GM18909 (cell line): ENCODE data around the gene PRKCH.
"Not testable (repeated sequence)": the region's sequence is repeated elsewhere in the genome, so short reads cannot be mapped to it uniquely, and the experiment has no call there.

Source experiments
- ATAC-seq: cut with Tn5 transposase; IDR thresholded peaks from one replicate; pipeline ENCODE4 v1.9.1; 2021; ENCODE audit warnings: mild to moderate bottlenecking; ENCODE audit not compliant: unreplicated experiment, poor library complexity

Gene PRKCH

GRCh38 chr14:61304688-61305087 lies 16.7 kb upstream of the PRKCH start:
- no peak for ATAC-seq

- no peak for ATAC-seq
Measured at GRCh38 chr14:61308198-61308597, 13.2 kb upstream of the PRKCH start.

GRCh38 chr14:61308701-61309100 lies 12.7 kb upstream of the PRKCH start:
- ATAC-seq: not testable (repeated sequence)

GRCh38 chr14:61315313-61315712 lies 6.1 kb upstream of the PRKCH start:
- ATAC-seq: no peak

GRCh38 chr14:61319086-61319485 lies 2.3 kb upstream of the PRKCH start:
- no peak for ATAC-seq

GRCh38 chr14:61319706-61320105 lies 1.7 kb upstream of the PRKCH start:
- ATAC-seq: no peak

- not testable (repeated sequence) for ATAC-seq
Measured at GRCh38 chr14:61320170-61320569, 1.2 kb upstream of the PRKCH start.

- ATAC-seq: no peak
Measured at GRCh38 chr14:61320806-61321384, 484 bp upstream of the PRKCH start.

GRCh38 chr14:61322011-61322798 lies 826 bp downstream of the PRKCH start:
- ATAC-seq: no peak

GRCh38 chr14:61322799-61323290 lies 1.5 kb downstream of the PRKCH start:
- no peak for ATAC-seq

GRCh38 chr14:61323970-61324369 lies 2.6 kb downstream of the PRKCH start:
- ATAC-seq: no peak

GRCh38 chr14:61325166-61325565 lies 3.8 kb downstream of the PRKCH start:
- no peak for ATAC-seq

- ATAC-seq: no peak
Measured at GRCh38 chr14:61326146-61326545, 4.8 kb downstream of the PRKCH start.

GRCh38 chr14:61326847-61327246 lies 5.5 kb downstream of the PRKCH start:
- no peak for ATAC-seq

- ATAC-seq: no peak
Measured at GRCh38 chr14:61328626-61329262, 7.4 kb downstream of the PRKCH start.

GRCh38 chr14:61329478-61330051 lies 8.2 kb downstream of the PRKCH start:
- no peak for ATAC-seq

- ATAC-seq: no peak
Measured at GRCh38 chr14:61330511-61330910, 9.1 kb downstream of the PRKCH start.

- no peak for ATAC-seq
Measured at GRCh38 chr14:61331992-61332657, 10.7 kb downstream of the PRKCH start.

GRCh38 chr14:61332658-61333029 lies 11.3 kb downstream of the PRKCH start:
- no peak for ATAC-seq

GRCh38 chr14:61333087-61333486 lies 11.7 kb downstream of the PRKCH start:
- ATAC-seq: no peak
